HEK293 (cell line): Measurements from ENCODE around the gene MYMK.

Experiments
- CTCF ChIA-PET: fragments of 350-600 bp; formaldehyde crosslinking; extraction: SDS; loops from one replicate; lab custom pipeline; 2021; ENCODE audit warnings: antibody characterized with exemption; lab: Yijun Ruan, JAX
- POLR2A ChIA-PET: fragments of 300-600 bp; formaldehyde crosslinking; extraction: SDS; loops from one replicate; lab custom pipeline; 2020; ENCODE audit warnings: antibody characterized with exemption, inconsistent platforms; lab: Yijun Ruan, JAX
- H3K27ac ChIP-seq: fragments of 200-500 bp; sonication (Bioruptor generic); 2 replicates; pipeline ENCODE4 v1.5.1; 2014; ENCODE audit warnings: low read depth, low read length, control low read depth, inconsistent platforms; ENCODE audit errors: extremely low read depth
- H3K36me3 ChIP-seq, 2 experiments: fragments of 200-500 bp in 1 of 2; sonication (Bioruptor generic) in 1 of 2; 1 replicate in 1 of 2; 2 replicates in 1 of 2; pipeline ENCODE4 v1.5.1; 2014 to 2017; ENCODE audit warnings: inconsistent platforms in 2 of 2, low read length in 2 of 2; ENCODE audit not compliant: control insufficient read depth in 2 of 2, insufficient read depth in 1 of 2
- H3K4me1 ChIP-seq: fragments of 200-500 bp; sonication (Bioruptor generic); 2 replicates; pipeline ENCODE4 v1.5.1; 2014; ENCODE audit warnings: mild to moderate bottlenecking, low read length, inconsistent platforms; ENCODE audit not compliant: control insufficient read depth, insufficient read depth
- H3K4me3 ChIP-seq: 2 replicates; pipeline ENCODE4 v1.5.1; 2011; ENCODE audit warnings: low read depth, mild to moderate bottlenecking, control low read depth, low read length, moderate library complexity
- H3K9me3 ChIP-seq: fragments of 200-500 bp; sonication (Bioruptor generic); 2 replicates; pipeline ENCODE4 v1.5.1; 2014; ENCODE audit warnings: low read depth, low read length, inconsistent platforms; ENCODE audit not compliant: control insufficient read depth, insufficient read depth
- GLIS1 ChIP-seq: fragments of 450-650 bp; formaldehyde crosslinking; IDR thresholded peaks from 2 replicates; pipeline ENCODE4 v1.5.1; 2016; ENCODE audit warnings: missing biosample characterization, missing genetic modification characterization
- INSM2 ChIP-seq: fragments of 450-650 bp; formaldehyde crosslinking; IDR thresholded peaks from 2 replicates; pipeline ENCODE4 v1.5.1; 2016; ENCODE audit warnings: missing biosample characterization, missing genetic modification characterization
- ZFHX2 ChIP-seq: fragments of 450-650 bp; formaldehyde crosslinking; conservative IDR thresholded peaks from 2 replicates; pipeline ENCODE4 v1.5.1; 2016; ENCODE audit warnings: missing biosample characterization, missing genetic modification characterization
- ZIC2 ChIP-seq: fragments of 450-650 bp; formaldehyde crosslinking; IDR thresholded peaks from 2 replicates; pipeline ENCODE4 v1.5.1; 2016; ENCODE audit warnings: missing biosample characterization, missing genetic modification characterization
- ZNF138 ChIP-seq: fragments of 450-650 bp; formaldehyde crosslinking; IDR thresholded peaks from 2 replicates; pipeline ENCODE4 v1.5.1; 2016; ENCODE audit warnings: missing biosample characterization, missing genetic modification characterization, borderline replicate concordance
- ZNF146 ChIP-seq: fragments of 450-650 bp; formaldehyde crosslinking; IDR thresholded peaks from 2 replicates; pipeline ENCODE4 v1.5.1; 2016; ENCODE audit warnings: missing biosample characterization, missing genetic modification characterization
- ZNF266 ChIP-seq: fragments of 450-650 bp; formaldehyde crosslinking; IDR thresholded peaks from 2 replicates; pipeline ENCODE4 v1.5.1; 2016; ENCODE audit warnings: missing biosample characterization, missing genetic modification characterization, low read depth
- ZNF302 ChIP-seq: fragments of 450-650 bp; formaldehyde crosslinking; IDR thresholded peaks from 2 replicates; pipeline ENCODE4 v1.5.1; 2016; ENCODE audit warnings: missing biosample characterization, missing genetic modification characterization, low read depth
- ZNF335 ChIP-seq: fragments of 450-650 bp; formaldehyde crosslinking; conservative IDR thresholded peaks from 2 replicates; pipeline ENCODE4 v1.5.1; 2016; ENCODE audit warnings: missing biosample characterization, missing genetic modification characterization
- ZNF394 ChIP-seq: fragments of 450-650 bp; formaldehyde crosslinking; IDR thresholded peaks from 2 replicates; pipeline ENCODE4 v1.5.1; 2016; ENCODE audit warnings: missing biosample characterization, missing genetic modification characterization, mild to moderate bottlenecking, moderate library complexity, borderline replicate concordance
- ZNF426 ChIP-seq: fragments of 450-650 bp; formaldehyde crosslinking; IDR thresholded peaks from 2 replicates; pipeline ENCODE4 v1.5.1; 2017; ENCODE audit warnings: missing biosample characterization, missing genetic modification characterization, mild to moderate bottlenecking, inconsistent platforms, moderate library complexity
- ZNF544 ChIP-seq: fragments of 450-650 bp; formaldehyde crosslinking; IDR thresholded peaks from 2 replicates; pipeline ENCODE4 v1.5.0; 2017; ENCODE audit warnings: missing biosample characterization, missing genetic modification characterization
- ZNF549 ChIP-seq: fragments of 450-650 bp; IDR thresholded peaks from 2 replicates; pipeline ENCODE4 v1.5.1; 2018; ENCODE audit warnings: missing biosample characterization, missing genetic modification characterization, mild to moderate bottlenecking, inconsistent platforms, moderate library complexity
- ZNF624 ChIP-seq: fragments of 450-650 bp; formaldehyde crosslinking; IDR thresholded peaks from 2 replicates; pipeline ENCODE4 v1.5.1; 2017; ENCODE audit warnings: missing biosample characterization, missing genetic modification characterization
- ZNF629 ChIP-seq: fragments of 450-650 bp; formaldehyde crosslinking; IDR thresholded peaks from 2 replicates; pipeline ENCODE4 v1.5.1; 2017; ENCODE audit warnings: missing biosample characterization, missing genetic modification characterization
- ZNF707 ChIP-seq: fragments of 450-650 bp; formaldehyde crosslinking; IDR thresholded peaks from 2 replicates; pipeline ENCODE4 v1.5.1; 2016; ENCODE audit warnings: missing biosample characterization, missing genetic modification characterization
- ZNF76 ChIP-seq: fragments of 450-650 bp; formaldehyde crosslinking; IDR thresholded peaks from 2 replicates; pipeline ENCODE4; 2016; ENCODE audit warnings: low read depth, missing biosample characterization, missing genetic modification characterization, borderline replicate concordance
- ZNF791 ChIP-seq: fragments of 450-650 bp; formaldehyde crosslinking; IDR thresholded peaks from 2 replicates; pipeline ENCODE4 v1.5.1; 2016; ENCODE audit warnings: missing biosample characterization, missing genetic modification characterization
- TF ChIP-seq, protein P1 (sequence below): IDR thresholded peaks from 2 replicates; pipeline ENCODE4 v1.6.1; 2011; ENCODE audit warnings: mild to moderate bottlenecking, low read depth, low read length, borderline replicate concordance
- TF ChIP-seq, protein P2 (sequence below): fragments of 450-650 bp; formaldehyde crosslinking; IDR thresholded peaks from 2 replicates; pipeline ENCODE4 v1.5.1; 2016; ENCODE audit warnings: missing biosample characterization, missing genetic modification characterization
- TF ChIP-seq, protein P3 (sequence below): fragments of 450-650 bp; formaldehyde crosslinking; IDR thresholded peaks from 2 replicates; pipeline ENCODE4 v1.5.1; 2016; ENCODE audit warnings: missing biosample characterization, missing genetic modification characterization
- TF ChIP-seq, protein P4 (sequence below): fragments of 450-650 bp; formaldehyde crosslinking; IDR thresholded peaks from 2 replicates; pipeline ENCODE4 v1.5.1; 2017; ENCODE audit warnings: missing biosample characterization, missing genetic modification characterization
- TF ChIP-seq, protein P5 (sequence below): fragments of 450-650 bp; formaldehyde crosslinking; IDR thresholded peaks from 2 replicates; pipeline ENCODE4 v1.5.1; 2016; ENCODE audit warnings: missing biosample characterization, missing genetic modification characterization

The MYMK gene

DNA sequence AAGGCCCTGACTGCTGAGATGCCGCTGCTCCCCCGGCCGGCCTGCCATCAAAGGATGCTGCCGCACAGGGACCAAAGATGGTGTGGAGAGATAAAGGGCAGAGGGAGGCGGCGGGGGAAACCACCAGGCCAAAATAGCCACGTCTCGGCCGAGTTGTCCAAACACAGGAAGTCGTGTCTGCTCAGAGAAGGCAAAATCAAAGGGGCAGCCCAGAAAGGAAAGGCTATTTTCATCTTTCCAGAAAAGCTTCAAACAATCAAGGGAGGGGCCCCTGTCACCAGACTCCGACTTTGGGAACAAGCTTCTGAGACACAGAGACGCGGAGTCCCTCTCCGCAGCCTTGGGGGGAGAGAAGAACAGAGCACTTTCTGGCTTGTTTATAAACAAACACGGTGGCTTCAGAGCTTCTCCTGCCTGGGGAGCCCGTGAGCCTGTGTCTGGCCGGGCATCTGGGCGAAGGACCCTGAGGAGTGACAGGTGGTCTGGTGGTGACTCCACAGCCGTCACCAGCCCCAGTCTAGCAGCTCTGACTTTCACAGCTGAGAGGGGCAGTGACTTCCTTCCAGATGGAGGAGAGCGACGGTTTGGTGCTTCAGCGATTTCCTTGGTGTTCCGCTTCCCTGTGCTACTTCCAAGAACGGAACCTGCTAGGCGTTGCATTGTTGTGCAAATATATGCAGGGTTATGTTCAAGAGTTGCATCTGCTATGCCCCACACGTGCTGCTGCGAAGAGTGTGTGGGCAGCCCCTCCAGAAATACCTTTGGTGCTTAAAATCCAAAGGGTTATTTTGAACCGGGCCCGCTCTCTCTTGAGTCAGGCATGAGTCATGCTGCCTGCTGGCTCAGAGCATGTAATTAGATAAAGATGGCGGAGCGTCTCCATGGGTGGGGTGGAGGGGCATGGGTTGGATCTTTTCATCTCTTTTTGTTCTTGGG, 33.7 kb upstream of the MYMK start:
- ChIA-PET POLR2A (interaction anchor here (0.6 to 0.7 kb wide), 2 partner anchors 9 to 68 kb away, joined by 3 read pairs; no protein-coding TSS in a partner anchor), CTCF (interaction anchor here (0.6 to 0.8 kb wide), 4 partner anchors 16 to 437 kb away, joined by 3 to 6 read pairs (median 4); no protein-coding TSS in a partner anchor)
- H3K27ac ChIP-seq = no peak overlapping the region
- no peaks in the 10 kb centered on the region for H3K9me3 ChIP-seq
- H3K36me3 ChIP-seq = no peaks in the 10 kb centered on the region
- H3K4me1 ChIP-seq = peaks cover 4% of the 10 kb centered on the region
- H3K4me3 ChIP-seq = no peak overlapping the region
- TF ChIP-seq ZNF266 (tag by site-specific recombination) = no peak
- no peak for TF ChIP-seq ZNF394 (tag by site-specific recombination)
- TF ChIP-seq ZNF791 (tag by site-specific recombination) = no peak
- TF ChIP-seq INSM2 (tag by site-specific recombination) = 0 out of 2 replicates have a peak, but pooled peaks have one; percentile 12
- no peak for TF ChIP-seq ZNF146 (tag by site-specific recombination)
- no peak for TF ChIP-seq ZNF302
- TF ChIP-seq ZIC2 = peak; percentile 82
- TF ChIP-seq ZNF629 (tag by site-specific recombination) = peak; percentile 29; the same call in 1 of the 2 replicates
- TF ChIP-seq, protein P1, sequence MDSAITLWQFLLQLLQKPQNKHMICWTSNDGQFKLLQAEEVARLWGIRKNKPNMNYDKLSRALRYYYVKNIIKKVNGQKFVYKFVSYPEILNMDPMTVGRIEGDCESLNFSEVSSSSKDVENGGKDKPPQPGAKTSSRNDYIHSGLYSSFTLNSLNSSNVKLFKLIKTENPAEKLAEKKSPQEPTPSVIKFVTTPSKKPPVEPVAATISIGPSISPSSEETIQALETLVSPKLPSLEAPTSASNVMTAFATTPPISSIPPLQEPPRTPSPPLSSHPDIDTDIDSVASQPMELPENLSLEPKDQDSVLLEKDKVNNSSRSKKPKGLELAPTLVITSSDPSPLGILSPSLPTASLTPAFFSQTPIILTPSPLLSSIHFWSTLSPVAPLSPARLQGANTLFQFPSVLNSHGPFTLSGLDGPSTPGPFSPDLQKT = no peak
- TF ChIP-seq ZNF624 (tag by site-specific recombination) = no peak
- no peak for TF ChIP-seq ZNF544
- no peak for TF ChIP-seq ZNF138 (tag by site-specific recombination)
- TF ChIP-seq, protein P2, sequence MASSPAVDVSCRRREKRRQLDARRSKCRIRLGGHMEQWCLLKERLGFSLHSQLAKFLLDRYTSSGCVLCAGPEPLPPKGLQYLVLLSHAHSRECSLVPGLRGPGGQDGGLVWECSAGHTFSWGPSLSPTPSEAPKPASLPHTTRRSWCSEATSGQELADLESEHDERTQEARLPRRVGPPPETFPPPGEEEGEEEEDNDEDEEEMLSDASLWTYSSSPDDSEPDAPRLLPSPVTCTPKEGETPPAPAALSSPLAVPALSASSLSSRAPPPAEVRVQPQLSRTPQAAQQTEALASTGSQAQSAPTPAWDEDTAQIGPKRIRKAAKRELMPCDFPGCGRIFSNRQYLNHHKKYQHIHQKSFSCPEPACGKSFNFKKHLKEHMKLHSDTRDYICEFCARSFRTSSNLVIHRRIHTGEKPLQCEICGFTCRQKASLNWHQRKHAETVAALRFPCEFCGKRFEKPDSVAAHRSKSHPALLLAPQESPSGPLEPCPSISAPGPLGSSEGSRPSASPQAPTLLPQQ (tag by site-specific recombination) = peak; percentile 69; the same call in 1 of the 2 replicates
- TF ChIP-seq GLIS1 (tag by site-specific recombination) = 0 out of 2 replicates have a peak, but pooled peaks have one; percentile 10
- TF ChIP-seq, protein P3, sequence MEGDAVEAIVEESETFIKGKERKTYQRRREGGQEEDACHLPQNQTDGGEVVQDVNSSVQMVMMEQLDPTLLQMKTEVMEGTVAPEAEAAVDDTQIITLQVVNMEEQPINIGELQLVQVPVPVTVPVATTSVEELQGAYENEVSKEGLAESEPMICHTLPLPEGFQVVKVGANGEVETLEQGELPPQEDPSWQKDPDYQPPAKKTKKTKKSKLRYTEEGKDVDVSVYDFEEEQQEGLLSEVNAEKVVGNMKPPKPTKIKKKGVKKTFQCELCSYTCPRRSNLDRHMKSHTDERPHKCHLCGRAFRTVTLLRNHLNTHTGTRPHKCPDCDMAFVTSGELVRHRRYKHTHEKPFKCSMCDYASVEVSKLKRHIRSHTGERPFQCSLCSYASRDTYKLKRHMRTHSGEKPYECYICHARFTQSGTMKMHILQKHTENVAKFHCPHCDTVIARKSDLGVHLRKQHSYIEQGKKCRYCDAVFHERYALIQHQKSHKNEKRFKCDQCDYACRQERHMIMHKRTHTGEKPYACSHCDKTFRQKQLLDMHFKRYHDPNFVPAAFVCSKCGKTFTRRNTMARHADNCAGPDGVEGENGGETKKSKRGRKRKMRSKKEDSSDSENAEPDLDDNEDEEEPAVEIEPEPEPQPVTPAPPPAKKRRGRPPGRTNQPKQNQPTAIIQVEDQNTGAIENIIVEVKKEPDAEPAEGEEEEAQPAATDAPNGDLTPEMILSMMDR (tag by site-specific recombination) = no peak
- TF ChIP-seq, protein P4, sequence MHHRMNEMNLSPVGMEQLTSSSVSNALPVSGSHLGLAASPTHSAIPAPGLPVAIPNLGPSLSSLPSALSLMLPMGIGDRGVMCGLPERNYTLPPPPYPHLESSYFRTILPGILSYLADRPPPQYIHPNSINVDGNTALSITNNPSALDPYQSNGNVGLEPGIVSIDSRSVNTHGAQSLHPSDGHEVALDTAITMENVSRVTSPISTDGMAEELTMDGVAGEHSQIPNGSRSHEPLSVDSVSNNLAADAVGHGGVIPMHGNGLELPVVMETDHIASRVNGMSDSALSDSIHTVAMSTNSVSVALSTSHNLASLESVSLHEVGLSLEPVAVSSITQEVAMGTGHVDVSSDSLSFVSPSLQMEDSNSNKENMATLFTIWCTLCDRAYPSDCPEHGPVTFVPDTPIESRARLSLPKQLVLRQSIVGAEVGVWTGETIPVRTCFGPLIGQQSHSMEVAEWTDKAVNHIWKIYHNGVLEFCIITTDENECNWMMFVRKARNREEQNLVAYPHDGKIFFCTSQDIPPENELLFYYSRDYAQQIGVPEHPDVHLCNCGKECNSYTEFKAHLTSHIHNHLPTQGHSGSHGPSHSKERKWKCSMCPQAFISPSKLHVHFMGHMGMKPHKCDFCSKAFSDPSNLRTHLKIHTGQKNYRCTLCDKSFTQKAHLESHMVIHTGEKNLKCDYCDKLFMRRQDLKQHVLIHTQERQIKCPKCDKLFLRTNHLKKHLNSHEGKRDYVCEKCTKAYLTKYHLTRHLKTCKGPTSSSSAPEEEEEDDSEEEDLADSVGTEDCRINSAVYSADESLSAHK (tag by site-specific recombination) = no peak
- no peak for TF ChIP-seq ZNF549 (tag by site-specific recombination)
- TF ChIP-seq ZNF707 = no peak
- no peak for TF ChIP-seq ZNF426 (tag by site-specific recombination)
- TF ChIP-seq, protein P5, sequence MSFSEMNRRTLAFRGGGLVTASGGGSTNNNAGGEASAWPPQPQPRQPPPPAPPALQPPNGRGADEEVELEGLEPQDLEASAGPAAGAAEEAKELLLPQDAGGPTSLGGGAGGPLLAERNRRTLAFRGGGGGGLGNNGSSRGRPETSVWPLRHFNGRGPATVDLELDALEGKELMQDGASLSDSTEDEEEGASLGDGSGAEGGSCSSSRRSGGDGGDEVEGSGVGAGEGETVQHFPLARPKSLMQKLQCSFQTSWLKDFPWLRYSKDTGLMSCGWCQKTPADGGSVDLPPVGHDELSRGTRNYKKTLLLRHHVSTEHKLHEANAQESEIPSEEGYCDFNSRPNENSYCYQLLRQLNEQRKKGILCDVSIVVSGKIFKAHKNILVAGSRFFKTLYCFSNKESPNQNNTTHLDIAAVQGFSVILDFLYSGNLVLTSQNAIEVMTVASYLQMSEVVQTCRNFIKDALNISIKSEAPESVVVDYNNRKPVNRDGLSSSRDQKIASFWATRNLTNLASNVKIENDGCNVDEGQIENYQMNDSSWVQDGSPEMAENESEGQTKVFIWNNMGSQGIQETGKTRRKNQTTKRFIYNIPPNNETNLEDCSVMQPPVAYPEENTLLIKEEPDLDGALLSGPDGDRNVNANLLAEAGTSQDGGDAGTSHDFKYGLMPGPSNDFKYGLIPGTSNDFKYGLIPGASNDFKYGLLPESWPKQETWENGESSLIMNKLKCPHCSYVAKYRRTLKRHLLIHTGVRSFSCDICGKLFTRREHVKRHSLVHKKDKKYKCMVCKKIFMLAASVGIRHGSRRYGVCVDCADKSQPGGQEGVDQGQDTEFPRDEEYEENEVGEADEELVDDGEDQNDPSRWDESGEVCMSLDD (tag by site-specific recombination) = no peak
- peak; percentile 54; the same call in 1 of the 2 replicates for TF ChIP-seq ZFHX2 (tag by site-specific recombination)
- TF ChIP-seq ZNF76 (tag by site-specific recombination) = no peak
- peak; percentile 39; the same call in 1 of the 2 replicates for TF ChIP-seq ZNF335 (tag by site-specific recombination)
